Loucy (cell line): ENCODE results near the gene MAP1LC3A.

Experiments
- H2AFZ ChIP-seq: fragments of 200-600 bp; sonication (generic); 2 replicates; pipeline ENCODE4 v1.6.0; 2016; ENCODE audit warnings: antibody characterized with exemption, mild to moderate bottlenecking, low read length, moderate library complexity
- H3F3A ChIP-seq: fragments of 200-600 bp; 2 replicates; pipeline ENCODE4 v1.6.0; 2016; ENCODE audit warnings: antibody characterized with exemption, low read depth, mild to moderate bottlenecking
- H3K27me3 ChIP-seq: fragments of 200-600 bp; sonication (generic); 2 replicates; pipeline ENCODE4 v1.6.1; 2014; ENCODE audit warnings: low read length, mild to moderate bottlenecking; ENCODE audit not compliant: insufficient read depth, poor library complexity, severe bottlenecking
- H3K36me3 ChIP-seq: fragments of 200-600 bp; sonication (generic); 2 replicates; pipeline ENCODE4 v1.6.1; 2016; ENCODE audit warnings: low read length; ENCODE audit not compliant: insufficient read depth
- H3K4me1 ChIP-seq: fragments of 200-600 bp; sonication (generic); 2 replicates; pipeline ENCODE4 v1.5.1; 2014; ENCODE audit warnings: low read length, mild to moderate bottlenecking; ENCODE audit not compliant: insufficient read depth, poor library complexity, severe bottlenecking
- H3K4me2 ChIP-seq: fragments of 200-600 bp; sonication (generic); 2 replicates; pipeline ENCODE4 v1.6.0; 2014; ENCODE audit warnings: antibody characterized with exemption, low read length, low read depth, mild to moderate bottlenecking; ENCODE audit not compliant: poor library complexity, severe bottlenecking
- H3K4me3 ChIP-seq: fragments of 200-600 bp; sonication (generic); 2 replicates; pipeline ENCODE4 v1.5.1; 2014; ENCODE audit warnings: low read length, mild to moderate bottlenecking, mixed read lengths; ENCODE audit not compliant: poor library complexity, severe bottlenecking
- H3K79me2 ChIP-seq: fragments of 200-600 bp; sonication (generic); 2 replicates; pipeline ENCODE4 v1.6.1; 2014; ENCODE audit warnings: low read length; ENCODE audit not compliant: insufficient read depth
- H3K9ac ChIP-seq: fragments of 200-600 bp; sonication (generic); 2 replicates; pipeline ENCODE4 v1.6.0; 2014; ENCODE audit warnings: mild to moderate bottlenecking, low read depth, low read length, moderate library complexity; ENCODE audit not compliant: poor library complexity, severe bottlenecking
- H3K9me2 ChIP-seq: fragments of 200-600 bp; sonication (generic); replicated peaks from 2 replicates; pipeline ENCODE4 v1.6.1; 2016; ENCODE audit warnings: low read depth, low read length, mixed read lengths
- H3K9me3 ChIP-seq: fragments of 200-600 bp; sonication (generic); 2 replicates; pipeline ENCODE4 v1.6.1; 2014; ENCODE audit warnings: mild to moderate bottlenecking, antibody characterized with exemption, low read length, low read depth; ENCODE audit not compliant: insufficient read depth
- H4K20me1 ChIP-seq: fragments of 200-600 bp; sonication (generic); 2 replicates; pipeline ENCODE4 v1.6.0; 2014; ENCODE audit warnings: antibody characterized with exemption, low read length, mild to moderate bottlenecking; ENCODE audit not compliant: insufficient read depth, poor library complexity, severe bottlenecking
- EZH2phosphoT487 ChIP-seq: fragments of 200-600 bp; IDR thresholded peaks from 2 replicates; pipeline ENCODE4 v1.6.1; 2018; ENCODE audit warnings: antibody characterized with exemption, mild to moderate bottlenecking, moderate library complexity, borderline replicate concordance
- TF ChIP-seq, protein P1 (sequence below): fragments of 200-600 bp; sonication (generic); conservative IDR thresholded peaks from 2 replicates; pipeline ENCODE4 v1.5.1; 2014; ENCODE audit warnings: mild to moderate bottlenecking, antibody characterized with exemption, low read length

The MAP1LC3A gene

DNA sequence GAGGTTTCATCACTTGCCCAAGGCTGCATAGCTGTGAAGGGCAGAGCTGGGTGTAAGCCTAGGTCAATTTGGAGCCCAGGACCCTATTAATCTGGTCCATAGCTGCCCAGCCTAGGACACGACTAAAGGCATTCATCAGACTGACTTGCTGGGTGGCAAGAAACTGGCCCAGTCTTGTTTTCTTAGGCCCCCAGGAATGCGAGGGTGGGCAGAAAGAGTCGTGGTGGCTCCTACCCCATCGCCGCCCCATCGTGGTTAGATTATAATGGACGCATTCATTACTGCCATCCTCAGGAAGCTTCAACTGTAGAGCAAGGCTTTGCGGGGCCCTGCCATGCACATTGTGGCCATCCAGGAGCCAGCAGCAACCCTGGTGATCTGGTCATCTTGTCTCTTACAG is 26.2 kb upstream of the MAP1LC3A start:
- H3K9ac ChIP-seq: no peak overlapping the region
- peaks cover 83% of the 10 kb centered on the region; the same call in 1 of the 2 replicates for H3K36me3 ChIP-seq
- H3K27me3 ChIP-seq: no peaks in the 10 kb centered on the region
- no peak overlapping the region for H2AFZ ChIP-seq
- H3K4me3 ChIP-seq: no peak overlapping the region
- no peaks in the 10 kb centered on the region for H3K4me1 ChIP-seq
- no peaks in the 10 kb centered on the region for H3F3A ChIP-seq
- no peak overlapping the region for H3K4me2 ChIP-seq
- TF ChIP-seq, protein P1, sequence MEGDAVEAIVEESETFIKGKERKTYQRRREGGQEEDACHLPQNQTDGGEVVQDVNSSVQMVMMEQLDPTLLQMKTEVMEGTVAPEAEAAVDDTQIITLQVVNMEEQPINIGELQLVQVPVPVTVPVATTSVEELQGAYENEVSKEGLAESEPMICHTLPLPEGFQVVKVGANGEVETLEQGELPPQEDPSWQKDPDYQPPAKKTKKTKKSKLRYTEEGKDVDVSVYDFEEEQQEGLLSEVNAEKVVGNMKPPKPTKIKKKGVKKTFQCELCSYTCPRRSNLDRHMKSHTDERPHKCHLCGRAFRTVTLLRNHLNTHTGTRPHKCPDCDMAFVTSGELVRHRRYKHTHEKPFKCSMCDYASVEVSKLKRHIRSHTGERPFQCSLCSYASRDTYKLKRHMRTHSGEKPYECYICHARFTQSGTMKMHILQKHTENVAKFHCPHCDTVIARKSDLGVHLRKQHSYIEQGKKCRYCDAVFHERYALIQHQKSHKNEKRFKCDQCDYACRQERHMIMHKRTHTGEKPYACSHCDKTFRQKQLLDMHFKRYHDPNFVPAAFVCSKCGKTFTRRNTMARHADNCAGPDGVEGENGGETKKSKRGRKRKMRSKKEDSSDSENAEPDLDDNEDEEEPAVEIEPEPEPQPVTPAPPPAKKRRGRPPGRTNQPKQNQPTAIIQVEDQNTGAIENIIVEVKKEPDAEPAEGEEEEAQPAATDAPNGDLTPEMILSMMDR: no peak
- TF ChIP-seq EZH2phosphoT487: no peak
- no peaks in the 10 kb centered on the region for H3K9me3 ChIP-seq
- H3K9me2 ChIP-seq: no peaks in the 10 kb centered on the region
- H4K20me1 ChIP-seq: peaks cover 4% of the 10 kb centered on the region
- H3K79me2 ChIP-seq: peaks cover 17% of the 10 kb centered on the region; the same call in 1 of the 2 replicates

DNA sequence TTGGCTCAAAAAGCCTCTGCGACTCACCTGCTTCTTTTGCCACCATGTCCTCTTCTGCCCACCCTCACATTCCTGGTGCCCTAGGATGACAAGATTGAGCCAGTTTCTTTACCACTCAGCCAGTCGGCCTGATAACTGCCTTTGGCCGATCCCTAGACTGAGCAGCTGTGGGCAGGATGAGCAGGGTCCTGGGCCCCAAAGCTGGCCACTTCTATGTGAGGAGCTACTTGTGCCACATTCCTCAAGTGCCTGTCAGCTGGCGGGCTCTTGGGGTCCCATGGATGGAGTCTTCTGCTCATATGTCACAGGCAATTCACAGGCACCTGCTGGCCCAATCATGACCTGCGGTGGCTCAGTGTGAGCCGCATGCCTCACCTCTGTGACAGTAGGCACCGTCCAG is 25.8 kb upstream of the MAP1LC3A start:
- peaks cover 83% of the 10 kb centered on the region; the same call in 1 of the 2 replicates for H3K36me3 ChIP-seq

DNA sequence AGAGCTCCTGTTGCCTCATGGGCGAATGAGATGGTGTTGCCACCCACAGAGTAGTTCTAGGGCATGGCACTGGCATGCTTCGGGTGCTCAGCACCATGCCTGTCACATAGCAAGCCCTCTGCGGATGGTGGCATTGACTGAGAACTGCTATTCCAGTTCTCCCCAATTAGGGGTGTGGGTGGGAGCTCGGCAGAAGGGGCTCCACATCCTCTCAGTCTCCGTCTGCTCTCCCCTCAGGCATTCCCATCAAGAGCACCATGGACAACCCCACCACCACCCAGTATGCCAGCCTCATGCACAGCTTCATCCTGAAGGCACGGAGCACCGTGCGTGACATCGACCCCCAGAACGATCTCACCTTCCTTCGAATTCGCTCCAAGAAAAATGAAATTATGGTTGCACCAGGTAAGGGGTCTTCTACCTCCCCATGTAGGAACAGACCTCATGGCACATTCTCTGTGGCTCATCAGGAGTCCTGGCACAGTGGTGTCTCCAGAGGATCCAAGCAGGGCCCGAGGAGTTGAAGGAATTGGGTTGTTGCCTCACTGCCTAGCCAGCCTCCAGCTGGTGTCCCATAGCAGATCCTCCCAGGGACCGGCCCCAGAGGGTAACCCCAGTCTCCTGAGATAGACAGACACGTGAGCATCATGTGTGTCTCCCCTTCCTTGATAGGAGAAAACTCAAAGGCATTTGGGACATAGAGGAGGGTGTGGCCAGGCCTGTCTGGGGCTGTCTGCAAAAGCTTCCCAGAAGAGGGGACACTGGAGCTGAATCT is 23.9 kb upstream of the MAP1LC3A start:
- Histone ChIP-seq H3K36me3 (peaks cover 77% of the 10 kb centered on the region; the same call in 1 of the 2 replicates), H3F3A (no peaks in the 10 kb centered on the region), H3K9ac (no peak overlapping the region), H3K4me3 (no peak overlapping the region), H2AFZ (no peak overlapping the region), H3K4me2 (no peak overlapping the region), H4K20me1 (peaks cover 4% of the 10 kb centered on the region), H3K27me3 (no peaks in the 10 kb centered on the region), H3K4me1 (no peaks in the 10 kb centered on the region), H3K9me2 (no peaks in the 10 kb centered on the region), H3K9me3 (no peaks in the 10 kb centered on the region), H3K79me2 (peaks cover 17% of the 10 kb centered on the region; the same call in 1 of the 2 replicates)
- TF ChIP-seq, protein P1: no peak
- TF ChIP-seq EZH2phosphoT487: no peak

More for the DNA sequence above, 25.8 kb upstream of the MAP1LC3A start:
- Histone ChIP-seq H2AFZ (no peak overlapping the region), H3K9ac (no peak overlapping the region), H3K4me2 (no peak overlapping the region), H3F3A (no peaks in the 10 kb centered on the region), H3K79me2 (peaks cover 17% of the 10 kb centered on the region; the same call in 1 of the 2 replicates), H3K4me1 (no peaks in the 10 kb centered on the region), H4K20me1 (peaks cover 4% of the 10 kb centered on the region), H3K4me3 (no peak overlapping the region), H3K9me3 (no peaks in the 10 kb centered on the region), H3K9me2 (no peaks in the 10 kb centered on the region), H3K27me3 (no peaks in the 10 kb centered on the region)
- no peak for TF ChIP-seq EZH2phosphoT487
- TF ChIP-seq, protein P1: no peak
